B cell (primary cell): ENCODE data around the gene TBC1D2. TPM values are rescaled to one million over a fixed set of nuclear protein-coding genes. Genes with fewer than 3 reads are reported as not detected.

ENCODE experiments used
- ATAC-seq: fragments of 200-7000 bp; cut with Tn5 transposase; one replicate; pipeline ENCODE4 v1.10.0; 2021; ENCODE audit warnings: low read depth, mild to moderate bottlenecking, moderate number of reproducible peaks, moderate library complexity
- CTCF ChIA-PET: fragments of 350-600 bp; sonication (Branson Sonifier 250); formaldehyde crosslinking; loops from one replicate; lab custom pipeline; 2021; ENCODE audit warnings: antibody characterized with exemption, inconsistent platforms; lab: Charles Lee
- POLR2A ChIA-PET: fragments of 350-600 bp; sonication (Branson Sonifier 250); formaldehyde crosslinking; loops from one replicate; lab custom pipeline; 2021; ENCODE audit warnings: antibody characterized with exemption; lab: Charles Lee
- DNase-seq: peaks from one replicate; pipeline ENCODE4 v3.0.0; 2013
- H2AFZ ChIP-seq: 2 replicates; pipeline ENCODE4 v1.6.1; 2012; ENCODE audit warnings: mild to moderate bottlenecking, low read depth, low read length; ENCODE audit not compliant: insufficient read depth, poor library complexity, severe bottlenecking
- H3K27ac ChIP-seq, 2 donors: 1 replicate in 1 of 2; 2 replicates in 1 of 2; pipeline ENCODE4 v1.5.1; 2012 to 2013; ENCODE audit warnings: low read length in 2 of 2, mild to moderate bottlenecking in 2 of 2, moderate library complexity in 1 of 2
- H3K27me3 ChIP-seq, 4 experiments: fragments of 200-600 bp in 1 of 4; sonication (generic) in 1 of 4; replicated peaks in 1 of 4; 1 replicate in 2 of 4; 2 replicates in 2 of 4; pipeline versions ENCODE4 v1.6.1 to v1.7.0; 2013 to 2016; ENCODE audit warnings: low read length in 3 of 4, mild to moderate bottlenecking in 2 of 4, mixed read lengths in 1 of 4, moderate library complexity in 1 of 4; ENCODE audit not compliant: insufficient read depth in 4 of 4, control insufficient read depth in 3 of 4; ENCODE audit errors: control extremely low read depth in 1 of 4
- H3K36me3 ChIP-seq, 2 experiments: replicated peaks in 1 of 2; 1 replicate in 1 of 2; 2 replicates in 1 of 2; pipeline versions ENCODE4 v1.6.1 to v1.7.1; 2013; ENCODE audit warnings: low read length in 1 of 2; ENCODE audit not compliant: insufficient read depth in 2 of 2, control insufficient read depth in 1 of 2; ENCODE audit errors: control extremely low read depth in 1 of 2, extremely low read depth in 1 of 2
- H3K4me1 ChIP-seq, 2 donors: fragments of 200-600 bp in 1 of 2; sonication (generic) in 1 of 2; 1 replicate in 1 of 2; 2 replicates in 1 of 2; pipeline versions ENCODE4 v1.5.1 to v1.6.1; 2013 to 2017; ENCODE audit warnings: low read length in 2 of 2; ENCODE audit not compliant: control insufficient read depth in 2 of 2, insufficient read depth in 2 of 2
- H3K4me2 ChIP-seq: replicated peaks from 2 replicates; pipeline ENCODE3; 2012; ENCODE audit warnings: mild to moderate bottlenecking, low read depth, low read length; ENCODE audit not compliant: poor library complexity, severe bottlenecking
- H3K4me3 ChIP-seq, 5 experiments: fragments of 200-600 bp in 1 of 5; sonication (generic) in 1 of 5; 1 replicate in 3 of 5; 2 replicates in 2 of 5; pipeline versions ENCODE4 v1.5.1 to v1.7.0; 2011 to 2016; ENCODE audit warnings: low read length in 4 of 5, mild to moderate bottlenecking in 4 of 5, low read depth in 2 of 5, control low read depth in 1 of 5, moderate library complexity in 1 of 5; ENCODE audit not compliant: insufficient read depth in 1 of 5; ENCODE audit errors: control extremely low read depth in 1 of 5, extremely low read depth in 1 of 5
- H3K79me2 ChIP-seq: fragments of 200-600 bp; sonication (generic); one replicate; pipeline ENCODE4 v1.6.0; 2016; ENCODE audit warnings: low read length; ENCODE audit not compliant: control insufficient read depth, insufficient read depth
- H3K9ac ChIP-seq: fragments of 200-600 bp; sonication (generic); 2 replicates; pipeline ENCODE4 v1.6.1; 2017; ENCODE audit warnings: mild to moderate bottlenecking, low read length, moderate library complexity
- H3K9me3 ChIP-seq, 3 donors: one replicate each; pipeline versions ENCODE4 v1.6.1 to v1.7.1; 2013; ENCODE audit warnings: low read length in 2 of 3; ENCODE audit not compliant: control insufficient read depth in 2 of 3, insufficient read depth in 1 of 3; ENCODE audit errors: control extremely low read depth in 1 of 3
- H4K20me1 ChIP-seq: 2 replicates; pipeline ENCODE4 v1.6.0; 2012; ENCODE audit warnings: mild to moderate bottlenecking, low read length; ENCODE audit not compliant: insufficient read depth, control insufficient read depth, poor library complexity, severe bottlenecking
- H3K27ac Mint-ChIP-seq: one replicate; pipeline ENCODE4 v1.8.0; 2021; ENCODE audit warnings: mixed read lengths
- H3K27me3 Mint-ChIP-seq: one replicate; pipeline ENCODE4 v1.8.0; 2021; ENCODE audit warnings: mixed read lengths
- H3K4me1 Mint-ChIP-seq: one replicate; pipeline ENCODE4 v1.8.0; 2021; ENCODE audit warnings: mixed read lengths
- H3K4me3 Mint-ChIP-seq: one replicate; pipeline ENCODE4 v1.8.0; 2021; ENCODE audit warnings: mixed read lengths
- H3K9me3 Mint-ChIP-seq: one replicate; pipeline ENCODE4 v1.8.0; 2022; ENCODE audit warnings: mixed read lengths; ENCODE audit not compliant: insufficient read depth
- EZH2 ChIP-seq: IDR thresholded peaks from 2 replicates; pipeline ENCODE4 v1.6.1; 2012; ENCODE audit warnings: borderline replicate concordance, low read depth, mild to moderate bottlenecking, moderate library complexity, low read length; ENCODE audit not compliant: insufficient read depth, poor library complexity, severe bottlenecking
- WGBS: methylation state at CpG from one replicate; pipeline ENCODE4 v1.1.5; 2013; ENCODE audit warnings: missing lambda C conversion rate; ENCODE audit not compliant: insufficient coverage; 5-methylcytosine and 5-hydroxymethylcytosine counted together
- intact Hi-C: fragments of 100-400 bp; cut with micrococcal nuclease; formaldehyde crosslinking; loops from one replicate; pipeline ENCODE4 v1.10.0; 2022
- polyA plus RNA-seq: library from polyadenylated mRNA; depleted of rRNA; stranded (reverse); fragments of >200 nt; gene quantifications from 2 replicates; pipeline ENCODE4 v1.2.3, GENCODE V29; 2012
- total RNA-seq, 2 donors: library from RNA; stranded (reverse); fragments of 120-200 nt in 1 of 2; gene quantifications; 1 replicate in 1 of 2; 2 replicates in 1 of 2; pipeline versions ENCODE4 v1.2.3 to v1.2.4, GENCODE V29; 2013 to 2022
- TF ChIP-seq, protein P1 (sequence below): fragments of 200-600 bp; IDR thresholded peaks from one replicate; pipeline ENCODE4 v1.8.0; 2022; ENCODE audit warnings: antibody characterized with exemption, mild to moderate bottlenecking

Gene TBC1D2
- total and polyA plus RNA-seq, 2 donors (not counting 1 experiment from before 2014, with no cell fraction given), result 5.0 to 5.3 TPM

DNA sequence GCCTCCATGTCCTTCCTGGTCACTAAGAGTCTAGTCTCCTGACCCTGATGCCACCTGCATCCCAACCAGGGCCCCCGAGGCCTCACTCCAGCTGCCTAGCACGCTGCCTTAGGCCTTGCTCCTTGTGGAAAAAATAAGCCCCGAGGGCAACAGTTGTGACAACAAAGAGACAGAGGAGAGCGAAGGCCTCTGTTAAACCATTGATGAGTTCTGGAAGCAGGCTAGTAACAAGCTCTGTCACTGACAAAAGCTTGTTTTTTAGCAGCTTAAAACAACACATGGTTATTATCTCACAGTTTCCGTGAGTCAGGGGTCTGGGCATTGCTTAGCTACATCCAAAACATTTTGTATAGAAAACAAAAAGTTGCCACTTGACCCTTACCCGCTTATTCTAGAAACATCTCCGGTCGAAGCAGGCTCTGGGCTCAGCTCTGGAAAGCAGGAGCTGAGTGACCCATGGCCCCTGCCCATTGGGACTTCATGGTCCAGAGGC lies 48.2 kb upstream of the TBC1D2 start:
- Histone ChIP-seq H3K36me3 (no peaks in the 10 kb centered on the region), H3K4me2 (no peak overlapping the region), H3K27me3 (peaks cover 0 to 4% (median 0%) of the 10 kb centered on the region in 4 experiments), H3K79me2 (no peaks in the 10 kb centered on the region), H2AFZ (no peak overlapping the region), H3K4me3 (no peak overlapping the region), H3K27ac (no peak overlapping the region), H3K9me3 (no peaks in the 10 kb centered on the region), H3K4me1 (no peaks in the 10 kb centered on the region), H4K20me1 (no peaks in the 10 kb centered on the region), H3K9ac (no peak overlapping the region)
- intact Hi-C loops, result no loop called here
- Mint-ChIP-seq H3K9me3 (no peaks in the 10 kb centered on the region), H3K27me3 (peaks cover 2% of the 10 kb centered on the region), H3K4me1 (no peaks in the 10 kb centered on the region), H3K4me3 (no peak overlapping the region), H3K27ac (no peak overlapping the region)
- ATAC-seq, result no peak
- ChIA-PET CTCF (no interaction called here), POLR2A (no interaction called here)
- DNase-seq, result no peak
- TF ChIP-seq EZH2, result no peak
- TF ChIP-seq, protein P1, sequence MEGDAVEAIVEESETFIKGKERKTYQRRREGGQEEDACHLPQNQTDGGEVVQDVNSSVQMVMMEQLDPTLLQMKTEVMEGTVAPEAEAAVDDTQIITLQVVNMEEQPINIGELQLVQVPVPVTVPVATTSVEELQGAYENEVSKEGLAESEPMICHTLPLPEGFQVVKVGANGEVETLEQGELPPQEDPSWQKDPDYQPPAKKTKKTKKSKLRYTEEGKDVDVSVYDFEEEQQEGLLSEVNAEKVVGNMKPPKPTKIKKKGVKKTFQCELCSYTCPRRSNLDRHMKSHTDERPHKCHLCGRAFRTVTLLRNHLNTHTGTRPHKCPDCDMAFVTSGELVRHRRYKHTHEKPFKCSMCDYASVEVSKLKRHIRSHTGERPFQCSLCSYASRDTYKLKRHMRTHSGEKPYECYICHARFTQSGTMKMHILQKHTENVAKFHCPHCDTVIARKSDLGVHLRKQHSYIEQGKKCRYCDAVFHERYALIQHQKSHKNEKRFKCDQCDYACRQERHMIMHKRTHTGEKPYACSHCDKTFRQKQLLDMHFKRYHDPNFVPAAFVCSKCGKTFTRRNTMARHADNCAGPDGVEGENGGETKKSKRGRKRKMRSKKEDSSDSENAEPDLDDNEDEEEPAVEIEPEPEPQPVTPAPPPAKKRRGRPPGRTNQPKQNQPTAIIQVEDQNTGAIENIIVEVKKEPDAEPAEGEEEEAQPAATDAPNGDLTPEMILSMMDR, result no peak
- 88% methylated on average over 8 of the region's 8 CpGs for WGBS

DNA sequence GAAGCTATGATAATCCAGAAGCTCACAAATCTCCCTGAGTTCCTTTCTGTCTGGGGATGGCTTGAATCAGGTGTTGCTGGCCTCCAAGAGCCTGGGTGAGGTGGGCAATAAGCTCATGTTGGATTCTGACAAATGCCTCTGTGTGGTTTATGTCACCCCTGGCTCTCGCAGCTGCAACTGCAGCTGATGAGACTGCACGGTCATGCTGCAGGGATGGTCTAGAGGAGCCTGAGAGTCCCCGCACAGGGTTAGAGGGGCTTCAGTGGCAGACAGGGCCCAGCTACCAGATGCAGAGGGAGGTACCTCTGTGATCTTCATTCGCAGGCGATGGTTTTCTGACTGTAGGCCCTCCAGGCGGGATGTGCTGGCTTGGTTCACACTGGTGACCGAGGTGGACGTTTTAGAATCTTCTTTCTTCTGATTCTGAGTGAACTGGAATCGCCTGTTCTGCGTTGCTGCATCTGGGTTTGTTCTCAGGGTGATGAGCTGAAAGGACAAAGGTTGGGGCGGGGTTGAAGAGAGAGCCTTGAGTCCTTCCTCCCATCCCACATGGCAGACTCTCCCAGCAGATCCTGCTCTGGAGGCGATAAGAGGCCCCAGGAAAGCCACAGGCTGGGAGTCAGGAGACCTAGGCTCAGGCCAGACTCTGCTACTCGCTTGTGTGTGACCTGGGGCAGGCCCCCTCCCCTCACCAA lies 47.6 kb upstream of the TBC1D2 start:
- Histone ChIP-seq H3K4me3 (no peak overlapping the region), H3K27ac (no peak overlapping the region), H3K9ac (no peak overlapping the region), H3K9me3 (no peaks in the 10 kb centered on the region), H4K20me1 (no peaks in the 10 kb centered on the region), H3K79me2 (no peaks in the 10 kb centered on the region), H3K36me3 (no peaks in the 10 kb centered on the region), H3K4me1 (no peaks in the 10 kb centered on the region), H3K27me3 (peaks cover 0 to 4% (median 0%) of the 10 kb centered on the region in 4 experiments), H2AFZ (no peak overlapping the region), H3K4me2 (no peak overlapping the region)
- no peaks in the 10 kb centered on the region for H3K9me3 Mint-ChIP-seq
- ChIA-PET CTCF (no interaction called here), POLR2A (no interaction called here)
- no peak overlapping the region for H3K4me3 Mint-ChIP-seq
- no peak overlapping the region for H3K27ac Mint-ChIP-seq
- DNase-seq (no peak), ATAC-seq (no peak)
- intact Hi-C loops, result no loop called here
- TF ChIP-seq, protein P1, result no peak
- TF ChIP-seq EZH2, result no peak
- WGBS, result 90% methylated on average over 10 of the region's 13 CpGs
- peaks cover 3% of the 10 kb centered on the region for H3K27me3 Mint-ChIP-seq
- no peaks in the 10 kb centered on the region for H3K4me1 Mint-ChIP-seq
